Measurements from ENCODE around the gene KTI12.
"Not testable (repeated sequence)": the region's sequence is repeated elsewhere in the genome, so short reads cannot be mapped to it uniquely, and the experiment has no call there.

Gene KTI12, protein sequence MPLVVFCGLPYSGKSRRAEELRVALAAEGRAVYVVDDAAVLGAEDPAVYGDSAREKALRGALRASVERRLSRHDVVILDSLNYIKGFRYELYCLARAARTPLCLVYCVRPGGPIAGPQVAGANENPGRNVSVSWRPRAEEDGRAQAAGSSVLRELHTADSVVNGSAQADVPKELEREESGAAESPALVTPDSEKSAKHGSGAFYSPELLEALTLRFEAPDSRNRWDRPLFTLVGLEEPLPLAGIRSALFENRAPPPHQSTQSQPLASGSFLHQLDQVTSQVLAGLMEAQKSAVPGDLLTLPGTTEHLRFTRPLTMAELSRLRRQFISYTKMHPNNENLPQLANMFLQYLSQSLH

GRCh38 chr1:52033190-52034049, at the start of gene KTI12:
Gene KTI12, minus strand, starts transcription at chr1:52033810. Its CDS starts 49 bp downstream, at chr1:52033761.
- no peak for TF ChIP-seq Cebpa-rat (IDR thresholded peaks at IDR 0.05)
- H3K9ac ChIP-seq, result peak within 1 kb of the TSS; percentile 96
- peaks cover 30% of the 10 kb centered on the region for H3K4me1 ChIP-seq
- peak within 1 kb of the TSS; percentile 92 for H3K4me3 ChIP-seq
- H3K36me3 ChIP-seq, result peaks cover 55% of the 10 kb centered on the region
- H3K9me3 ChIP-seq, result no peaks in the 10 kb centered on the region
- H3K27ac ChIP-seq, result peak within 1 kb of the TSS; percentile 94
- peak within 1 kb of the TSS; percentile 94 for H3K4me2 ChIP-seq
- H4K20me1 ChIP-seq, result peaks cover 48% of the 10 kb centered on the region
- H3K27me3 ChIP-seq, result no peaks in the 10 kb centered on the region

DNA sequence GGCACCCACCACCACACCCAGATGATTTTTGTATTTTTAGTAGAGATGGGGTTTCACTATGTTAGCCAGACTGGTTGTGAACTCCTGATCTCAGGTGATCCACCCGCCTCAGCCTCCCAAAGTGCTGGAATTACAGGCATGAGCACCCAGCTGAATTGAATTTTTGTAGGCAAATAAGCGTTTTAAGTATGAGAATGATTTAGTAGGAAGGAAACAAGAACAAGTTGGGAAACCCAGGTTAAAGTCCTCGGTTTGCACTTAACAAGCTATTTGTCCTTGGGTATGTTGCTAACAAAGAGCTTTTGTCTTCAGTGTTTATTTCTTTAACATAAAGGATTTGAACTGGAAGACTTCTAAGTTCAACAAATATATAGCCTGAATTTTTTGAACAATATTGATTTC, 46.4 kb upstream of the KTI12 start:
- no peak overlapping the region for H3K27ac ChIP-seq
- H3K9me3 ChIP-seq, result no peaks in the 10 kb centered on the region
- TF ChIP-seq Cebpa-rat (IDR thresholded peaks at IDR 0.05), result no peak
- H3K9ac ChIP-seq, result no peak overlapping the region
- H4K20me1 ChIP-seq, result peaks cover 100% of the 10 kb centered on the region
- no peak overlapping the region for H3K4me2 ChIP-seq
- H3K27me3 ChIP-seq, result no peaks in the 10 kb centered on the region
- no peak overlapping the region for H3K4me3 ChIP-seq
- H3K36me3 ChIP-seq, result peaks cover 89% of the 10 kb centered on the region
- no peaks in the 10 kb centered on the region for H3K4me1 ChIP-seq

DNA sequence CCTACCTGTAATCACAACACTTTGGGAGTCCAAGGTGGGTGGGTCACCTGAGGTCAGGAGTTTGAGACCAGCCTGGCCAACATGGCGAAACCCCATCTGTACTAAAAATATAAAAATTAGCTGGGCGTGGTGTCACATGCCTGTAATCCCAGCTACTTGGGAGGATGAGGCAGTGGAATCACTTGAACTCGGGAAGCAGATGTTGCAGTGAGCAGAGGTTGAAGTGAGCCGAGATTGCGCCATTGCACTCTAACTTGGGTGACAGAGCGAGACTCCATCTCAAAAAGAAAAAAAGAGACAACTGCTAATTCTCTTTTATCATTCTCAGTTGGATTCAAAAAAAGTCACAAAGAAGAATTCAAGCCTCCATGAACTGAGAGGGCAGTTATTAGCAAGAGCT, 43.7 kb upstream of the KTI12 start:
- H3K9ac ChIP-seq, H3K27me3 ChIP-seq, H3K4me2 ChIP-seq, H3K4me3 ChIP-seq, H3K4me1 ChIP-seq, H3K27ac ChIP-seq, H3K9me3 ChIP-seq: not testable (repeated sequence)
- peaks cover 89% of the 10 kb centered on the region for H3K36me3 ChIP-seq
- H4K20me1 ChIP-seq, result peaks cover 100% of the 10 kb centered on the region

- no peaks in the 10 kb centered on the region for H3K9me3 ChIP-seq
- no peak overlapping the region for H3K9ac ChIP-seq
- peaks cover 100% of the 10 kb centered on the region for H4K20me1 ChIP-seq
- TF ChIP-seq Cebpa-rat (IDR thresholded peaks at IDR 0.05), result no peak
- H3K27ac ChIP-seq, result no peak overlapping the region
- H3K4me1 ChIP-seq, result no peaks in the 10 kb centered on the region
- peaks cover 93% of the 10 kb centered on the region for H3K36me3 ChIP-seq
- H3K4me2 ChIP-seq, result no peak overlapping the region
- no peaks in the 10 kb centered on the region for H3K27me3 ChIP-seq
- no peak overlapping the region for H3K4me3 ChIP-seq
Measured at GRCh38 chr1:52072291-52072690, 38.7 kb upstream of the KTI12 start.

DNA sequence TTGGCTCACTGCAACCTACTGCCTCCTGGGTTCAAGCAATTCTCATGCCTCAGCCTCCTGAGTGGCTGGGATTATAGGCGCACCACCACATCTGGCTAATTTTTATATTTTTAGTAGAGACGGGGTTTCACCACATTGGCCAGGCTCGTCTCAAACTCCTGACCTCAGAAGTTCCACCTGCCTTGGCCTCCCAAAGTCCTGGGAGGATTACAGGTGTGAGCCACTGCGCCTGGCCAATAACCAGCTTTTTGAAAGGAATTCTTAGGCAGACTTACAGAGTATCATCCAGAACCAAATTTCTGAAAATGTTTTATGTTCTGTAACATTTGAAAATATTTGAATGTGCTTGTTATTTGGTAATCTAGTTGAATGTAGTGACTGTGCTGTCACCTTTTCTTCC, 37.1 kb upstream of the KTI12 start:
- Histone ChIP-seq H3K9me3 (no peaks in the 10 kb centered on the region), H3K27ac (no peak overlapping the region), H3K36me3 (peaks cover 93% of the 10 kb centered on the region), H3K4me3 (no peak overlapping the region), H3K4me1 (no peaks in the 10 kb centered on the region), H3K4me2 (no peak overlapping the region), H3K27me3 (no peaks in the 10 kb centered on the region), H4K20me1 (peaks cover 95% of the 10 kb centered on the region), H3K9ac (no peak overlapping the region)
- no peak for TF ChIP-seq Cebpa-rat (IDR thresholded peaks at IDR 0.05)

DNA sequence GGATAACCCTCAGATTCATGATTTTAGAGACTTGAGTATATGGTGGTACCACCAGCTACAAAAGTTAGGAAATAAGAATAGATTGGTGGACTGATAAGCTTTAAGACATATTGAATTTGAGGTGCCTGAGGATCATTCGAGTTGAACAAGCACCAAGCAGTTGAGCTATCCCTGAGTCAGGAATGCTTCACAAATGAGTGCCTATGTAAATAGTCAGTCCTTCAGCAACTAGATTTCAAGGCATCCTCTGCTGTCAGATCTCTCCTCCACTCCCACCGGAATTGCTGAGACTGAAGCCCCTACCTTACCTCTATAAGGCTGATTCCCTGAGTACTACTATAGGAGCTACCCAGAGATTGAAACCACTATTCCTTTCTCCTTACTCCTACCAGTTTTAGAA, 29.6 kb upstream of the KTI12 start:
- H3K9ac ChIP-seq, result no peak overlapping the region
- TF ChIP-seq Cebpa-rat (IDR thresholded peaks at IDR 0.05), result no peak
- no peak overlapping the region for H3K27ac ChIP-seq
- H4K20me1 ChIP-seq, result peaks cover 95% of the 10 kb centered on the region
- H3K9me3 ChIP-seq, result no peaks in the 10 kb centered on the region
- H3K4me1 ChIP-seq, result peaks cover 19% of the 10 kb centered on the region
- H3K4me2 ChIP-seq, result no peak overlapping the region
- H3K27me3 ChIP-seq, result no peaks in the 10 kb centered on the region
- H3K36me3 ChIP-seq, result peaks cover 84% of the 10 kb centered on the region
- no peak overlapping the region for H3K4me3 ChIP-seq

- no peak overlapping the region for H3K9ac ChIP-seq
- H3K9me3 ChIP-seq, result no peaks in the 10 kb centered on the region
- H4K20me1 ChIP-seq, result peaks cover 91% of the 10 kb centered on the region
- TF ChIP-seq Cebpa-rat (IDR thresholded peaks at IDR 0.05), result no peak
- H3K4me1 ChIP-seq, result peaks cover 31% of the 10 kb centered on the region
- peaks cover 61% of the 10 kb centered on the region for H3K36me3 ChIP-seq
- no peak overlapping the region for H3K27ac ChIP-seq
- no peak overlapping the region for H3K4me2 ChIP-seq
- no peak overlapping the region for H3K4me3 ChIP-seq
- H3K27me3 ChIP-seq, result no peaks in the 10 kb centered on the region
Measured at GRCh38 chr1:52060822-52061221, 27.2 kb upstream of the KTI12 start.

DNA sequence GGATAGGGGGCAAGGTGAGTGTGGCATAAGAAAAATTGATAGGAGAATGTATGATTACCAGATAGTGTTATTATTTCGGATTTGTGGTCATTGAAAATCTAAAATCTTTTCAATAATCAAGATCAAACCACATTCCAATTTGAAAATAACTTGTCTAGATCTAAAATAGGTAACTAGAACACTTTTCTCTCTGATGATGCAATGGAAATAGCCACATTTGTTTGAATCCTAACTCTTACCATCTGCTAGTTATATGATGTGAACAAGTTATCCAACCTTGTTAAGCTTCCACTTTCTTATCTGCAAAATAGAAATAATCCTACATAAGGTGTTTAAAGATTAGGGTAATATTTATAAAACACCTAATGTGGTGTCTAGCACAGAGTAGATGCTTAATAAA, 26.3 kb upstream of the KTI12 start:
- Histone ChIP-seq H3K9me3 (no peaks in the 10 kb centered on the region), H3K36me3 (peaks cover 52% of the 10 kb centered on the region), H3K4me1 (peaks cover 31% of the 10 kb centered on the region), H3K27me3 (no peaks in the 10 kb centered on the region), H4K20me1 (peaks cover 82% of the 10 kb centered on the region), H3K9ac (no peak overlapping the region), H3K27ac (no peak overlapping the region), H3K4me2 (peak overlapping the region; percentile 92; the same call in 1 of the 2 replicates), H3K4me3 (no peak overlapping the region)
- no peak for TF ChIP-seq Cebpa-rat (IDR thresholded peaks at IDR 0.05)

DNA sequence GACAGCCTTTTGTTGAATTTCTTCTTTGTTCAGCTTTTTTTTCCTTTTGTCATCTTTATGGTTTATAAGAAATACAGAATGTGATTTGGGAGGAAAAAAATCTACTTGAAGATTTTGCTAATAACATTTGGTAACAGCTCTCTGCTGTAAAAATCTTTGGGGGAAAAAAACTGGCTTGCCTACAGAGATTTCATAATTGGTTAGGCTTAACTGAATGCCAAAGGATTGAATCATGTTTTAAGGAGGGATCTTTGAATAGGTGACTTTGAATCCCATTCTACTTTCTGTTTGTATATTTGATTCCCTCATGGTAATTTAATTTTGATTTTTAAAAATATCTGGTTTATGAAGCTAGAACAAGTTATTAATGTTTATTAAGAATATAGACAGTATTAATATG, 25.7 kb upstream of the KTI12 start:
- H3K36me3 ChIP-seq, result peaks cover 47% of the 10 kb centered on the region
- peaks cover 32% of the 10 kb centered on the region for H3K4me1 ChIP-seq
- no peak overlapping the region for H3K27ac ChIP-seq
- H3K9me3 ChIP-seq, result no peaks in the 10 kb centered on the region
- H4K20me1 ChIP-seq, result peaks cover 82% of the 10 kb centered on the region
- H3K9ac ChIP-seq, result no peak overlapping the region
- no peak overlapping the region for H3K4me3 ChIP-seq
- H3K4me2 ChIP-seq, result peak overlapping the region; percentile 92
- H3K27me3 ChIP-seq, result no peaks in the 10 kb centered on the region
- TF ChIP-seq Cebpa-rat (IDR thresholded peaks at IDR 0.05), result no peak

DNA sequence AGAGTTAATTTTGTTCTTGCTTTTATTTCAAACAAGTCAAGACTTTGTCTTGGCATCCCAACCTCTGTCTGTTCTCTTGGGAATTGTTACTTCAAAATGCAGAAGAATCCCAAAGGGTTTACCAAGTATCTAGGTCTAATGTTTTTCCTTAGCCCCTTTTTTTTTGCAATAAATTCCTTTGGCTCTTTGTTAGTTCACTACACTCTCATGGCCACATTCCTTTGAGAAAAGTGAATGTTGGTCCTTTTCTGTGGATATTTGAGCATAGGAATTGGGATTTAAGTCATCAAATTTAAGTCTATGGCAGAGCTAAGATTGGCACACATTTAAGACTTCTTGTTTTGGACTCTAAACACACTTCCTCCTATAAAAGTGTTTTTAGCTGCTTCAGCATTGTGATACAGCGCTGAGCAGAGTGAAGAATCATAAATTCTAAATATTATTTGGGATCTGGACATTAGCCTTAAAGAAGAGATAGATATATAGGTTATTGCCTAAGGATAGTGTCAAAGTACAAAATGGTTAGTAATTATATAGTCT, 24.3 kb upstream of the KTI12 start:
- Histone ChIP-seq H3K9me3 (no peaks in the 10 kb centered on the region), H3K36me3 (peaks cover 35% of the 10 kb centered on the region), H4K20me1 (peaks cover 81% of the 10 kb centered on the region), H3K27ac (peak overlapping the region; percentile 96; the same call in 1 of the 2 replicates), H3K27me3 (no peaks in the 10 kb centered on the region), H3K4me3 (peak overlapping the region; percentile 89), H3K4me2 (peak overlapping the region; percentile 92), H3K9ac (peak overlapping the region; percentile 90), H3K4me1 (peaks cover 46% of the 10 kb centered on the region)
- no peak for TF ChIP-seq Cebpa-rat (IDR thresholded peaks at IDR 0.05)
